HTR-8/SVneo (cell line): ENCODE data around the gene MAST4.
"Not testable (repeated sequence)": the region's sequence is repeated elsewhere in the genome, so short reads cannot be mapped to it uniquely, and the experiment has no call there.

Source experiments
- DNase-seq: peaks from one replicate; pipeline ENCODE4 v3.0.0; 2011; ENCODE audit warnings: low spot score, mixed read lengths; ENCODE audit not compliant: insufficient read length
- FAIRE-seq: peaks from 2 replicates; lab custom pipeline; 2011; peaks lifted over from hg19 to GRCh38; lab: Jason Lieb, UNC

Gene MAST4

DNA sequence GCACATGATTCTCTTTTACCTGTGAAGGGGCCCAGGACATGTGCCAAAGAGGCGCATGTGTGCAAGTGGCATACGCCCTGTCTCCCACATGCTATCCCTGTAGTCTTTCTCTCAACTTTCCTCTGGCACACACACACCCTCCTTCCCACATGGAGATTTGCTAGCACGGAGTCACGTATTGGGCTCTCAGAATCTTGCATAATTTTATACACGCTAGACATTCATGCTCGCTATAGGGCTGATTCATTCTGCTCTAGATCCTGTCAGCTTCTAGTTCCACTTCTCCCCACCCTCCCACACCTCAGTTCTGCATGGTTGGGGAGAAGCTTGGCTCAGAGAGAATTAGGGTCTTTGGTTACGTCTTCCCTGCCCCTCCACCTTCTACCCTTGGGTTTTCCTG is 527.6 kb downstream of the MAST4 start:
- DNase-seq (no peak), FAIRE-seq (no peak)

DNA sequence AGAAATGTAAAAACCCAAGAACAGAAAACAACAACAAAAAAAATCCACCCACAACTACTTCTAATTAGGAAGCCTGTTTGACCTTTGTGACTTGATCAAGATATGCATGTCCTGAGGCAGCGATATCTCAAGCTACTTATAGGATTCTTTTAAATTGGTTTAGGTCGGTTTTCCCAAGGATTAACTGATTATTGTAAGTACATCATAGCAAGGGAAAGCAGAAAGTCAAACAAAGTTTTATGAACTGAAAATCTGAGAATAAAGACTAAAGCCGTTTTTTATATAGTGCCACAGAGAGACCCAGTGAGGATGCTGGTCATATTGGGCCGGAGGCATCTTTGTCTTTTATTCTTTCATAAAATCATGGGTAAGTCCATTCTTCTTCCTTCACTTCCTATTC is 528.4 kb downstream of the MAST4 start:
- no peak for FAIRE-seq
- DNase-seq, result no peak

DNA sequence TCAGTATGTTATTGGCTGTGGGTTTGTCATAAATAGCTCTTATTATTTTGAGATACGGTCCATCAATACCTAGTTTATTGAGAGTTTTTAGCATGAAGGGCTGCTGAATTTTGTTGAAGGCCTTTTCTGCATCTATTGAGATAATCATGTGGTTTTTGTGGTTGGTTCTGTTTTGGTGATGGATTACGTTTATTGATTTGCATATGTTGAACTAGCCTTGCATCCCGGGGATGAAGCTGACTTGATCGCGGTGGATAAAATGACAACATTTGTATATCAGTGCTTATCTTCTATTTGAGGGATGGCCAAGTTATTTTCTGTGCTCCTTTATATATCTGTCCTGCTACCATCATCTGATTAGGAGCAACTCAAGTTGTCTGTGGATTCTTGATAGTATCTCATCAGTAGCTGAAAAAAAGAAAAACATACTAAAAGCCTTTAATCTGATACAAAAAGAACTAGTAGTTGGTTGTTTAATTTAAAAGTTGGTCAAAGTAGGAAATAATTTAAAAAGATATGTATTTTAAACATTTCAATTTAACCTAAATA is 531.2 kb downstream of the MAST4 start:
- not testable (repeated sequence) for FAIRE-seq, DNase-seq

DNA sequence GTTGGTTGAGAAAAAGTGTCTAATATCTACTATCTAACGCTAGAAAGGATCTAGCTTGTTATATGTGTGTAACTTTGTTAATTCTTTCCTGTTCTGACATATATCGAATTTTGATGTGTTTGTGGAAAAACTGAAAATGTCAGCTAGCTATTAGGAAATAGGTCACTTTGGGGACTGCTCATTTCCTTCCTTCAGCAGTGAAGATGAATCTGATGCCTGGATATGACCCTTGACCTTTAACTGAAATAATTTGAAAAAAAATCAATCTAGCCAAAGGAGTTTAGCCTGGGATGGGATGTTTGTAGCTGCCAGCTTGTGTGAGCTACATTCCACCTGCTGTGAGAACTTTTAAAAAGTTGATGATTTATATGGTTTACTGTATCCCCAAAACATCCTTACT is 533.6 kb downstream of the MAST4 start:
- no peak for FAIRE-seq
- DNase-seq, result no peak

DNA sequence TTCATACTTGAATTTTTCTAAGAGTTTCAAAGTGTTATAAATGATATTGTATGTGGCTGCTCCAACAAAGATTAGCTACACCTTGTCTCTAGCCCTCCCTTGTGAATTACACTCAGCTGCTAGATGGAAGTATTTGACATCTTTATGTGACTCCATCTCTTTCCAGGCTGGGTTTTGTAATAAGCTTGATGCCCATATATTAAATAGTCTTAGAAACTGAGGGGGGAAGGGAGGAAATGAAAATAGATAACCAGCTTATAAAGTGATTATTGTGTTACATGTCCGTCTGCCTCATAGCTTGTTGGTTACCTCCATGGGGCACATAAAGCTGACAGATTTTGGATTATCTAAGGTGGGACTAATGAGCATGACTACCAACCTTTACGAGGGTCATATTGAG is 537.0 kb downstream of the MAST4 start:
- DNase-seq, result no peak
- FAIRE-seq, result no peak

DNA sequence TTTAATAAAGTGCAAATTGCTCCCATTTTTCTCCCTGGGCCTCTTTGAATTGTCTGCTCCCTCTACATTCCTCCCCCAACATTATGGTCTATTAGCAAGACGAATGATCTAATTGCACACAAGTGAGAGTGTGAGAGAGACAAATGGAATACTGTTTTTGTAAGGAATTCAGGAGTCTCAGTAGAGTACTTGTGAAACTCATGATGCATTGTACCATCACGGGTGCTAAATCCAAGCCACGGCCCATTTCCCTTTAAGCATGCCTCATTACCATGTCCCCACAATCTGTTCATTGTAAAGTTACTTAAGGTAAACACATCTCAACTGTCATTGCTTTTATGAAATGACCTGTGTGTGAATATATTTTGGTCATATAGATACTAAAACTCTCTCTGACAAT is 537.6 kb downstream of the MAST4 start:
- DNase-seq (no peak), FAIRE-seq (no peak)

DNA sequence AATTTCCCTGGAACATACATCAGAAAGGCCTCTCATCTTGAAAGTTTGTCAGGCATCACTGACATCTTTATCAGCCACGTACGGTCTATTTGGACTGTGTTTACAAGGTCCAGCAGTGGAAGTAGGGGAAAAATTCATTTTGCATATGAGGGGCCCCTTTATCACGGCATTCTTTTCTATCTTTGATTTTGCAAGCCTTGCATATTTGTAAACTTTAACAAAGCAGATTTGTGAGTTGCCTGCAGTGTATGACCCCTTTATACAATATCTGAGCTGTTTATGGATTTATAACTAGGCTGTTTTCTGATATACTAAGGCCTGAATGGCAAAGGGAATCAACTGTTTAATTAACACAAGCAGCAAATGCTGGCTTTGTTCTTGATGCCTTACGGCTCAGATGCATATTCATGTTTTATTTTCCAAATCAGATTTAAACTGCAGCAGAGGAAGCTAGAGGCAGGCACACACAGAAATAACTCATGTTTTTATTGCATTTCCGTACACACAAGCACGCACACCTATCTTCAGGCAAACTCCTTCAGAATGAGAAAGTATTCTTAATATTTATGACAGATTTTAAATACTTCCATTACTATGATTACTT is 539.3 kb downstream of the MAST4 start:
- FAIRE-seq, result no peak
- no peak for DNase-seq

DNA sequence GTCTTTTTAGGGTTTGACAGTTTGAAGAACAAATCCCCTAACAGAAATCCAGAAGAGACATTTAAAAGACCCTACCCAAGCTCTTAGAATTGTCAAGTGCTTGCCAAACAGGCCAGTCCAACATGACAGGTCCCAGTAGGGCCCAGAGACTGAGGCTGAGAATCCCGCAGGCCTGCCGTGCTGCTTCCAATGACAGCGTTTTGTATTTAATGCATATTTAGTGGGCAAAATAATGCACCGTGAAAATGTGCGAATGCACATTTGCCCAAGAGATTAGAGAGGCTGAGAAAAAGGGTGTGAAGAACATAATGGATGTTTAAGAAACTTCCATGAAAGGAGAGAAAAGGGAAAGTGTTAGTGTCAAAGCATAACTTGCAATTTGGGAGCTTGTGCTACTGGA is 542.8 kb downstream of the MAST4 start:
- FAIRE-seq (no peak), DNase-seq (no peak)

DNA sequence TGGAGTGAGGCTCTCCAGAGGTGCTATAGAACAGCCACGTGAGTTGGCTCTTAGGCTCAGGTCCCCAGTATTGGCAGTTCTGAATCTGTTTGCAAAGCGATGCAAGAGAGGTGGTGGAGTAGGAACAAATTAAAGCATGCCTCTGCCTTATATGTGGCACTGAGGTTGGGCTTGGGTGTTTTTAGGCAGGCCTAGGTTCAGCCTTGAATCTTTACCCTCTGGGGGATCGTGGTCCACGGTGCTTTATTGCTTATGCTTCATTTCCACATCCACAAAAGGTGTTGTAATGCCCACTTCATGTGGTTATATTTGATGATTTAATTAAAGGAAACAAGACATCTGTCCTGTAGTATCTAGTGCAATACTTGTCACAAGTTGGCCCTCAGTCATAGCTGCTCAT is 544.2 kb downstream of the MAST4 start:
- FAIRE-seq, result no peak
- no peak for DNase-seq

DNA sequence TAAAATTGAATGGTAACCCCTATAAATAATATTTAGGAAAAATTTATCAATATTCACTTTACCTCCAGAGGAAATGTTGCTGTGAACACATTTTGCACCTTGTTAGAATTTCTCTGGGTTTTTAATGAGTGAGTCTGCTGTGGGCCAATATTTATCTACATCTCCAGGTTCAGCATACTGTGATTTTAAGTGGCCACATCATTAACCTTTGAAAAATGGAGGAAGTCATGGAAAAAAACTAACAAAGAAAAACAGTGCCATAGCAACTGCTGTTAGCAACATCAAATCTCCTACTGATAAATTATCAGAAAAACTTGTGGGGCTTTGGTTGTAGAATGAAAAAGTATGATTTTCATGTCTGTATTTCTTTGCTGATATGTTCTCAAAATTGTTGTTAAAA is 545.5 kb downstream of the MAST4 start:
- DNase-seq, result no peak
- FAIRE-seq, result no peak

DNA sequence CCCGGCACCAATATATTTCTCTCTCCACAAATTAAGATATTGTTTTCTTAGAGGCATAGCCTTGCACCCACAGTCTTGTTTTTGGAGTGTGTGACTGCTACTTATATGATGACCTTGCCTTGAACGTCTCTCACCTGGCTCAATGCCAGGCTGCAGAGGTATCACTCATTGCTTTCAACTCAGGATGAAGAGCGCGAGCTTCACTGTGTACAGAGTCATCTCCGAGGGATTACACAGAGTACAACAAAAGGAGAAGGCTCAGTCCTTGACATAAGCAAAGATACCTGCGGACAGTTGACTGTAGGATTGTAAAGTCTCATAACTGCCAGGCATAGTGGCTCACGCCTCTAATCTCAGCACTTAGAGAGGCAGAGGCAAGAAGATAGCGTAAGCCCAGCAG is 546.6 kb downstream of the MAST4 start:
- DNase-seq, result no peak
- no peak for FAIRE-seq

DNA sequence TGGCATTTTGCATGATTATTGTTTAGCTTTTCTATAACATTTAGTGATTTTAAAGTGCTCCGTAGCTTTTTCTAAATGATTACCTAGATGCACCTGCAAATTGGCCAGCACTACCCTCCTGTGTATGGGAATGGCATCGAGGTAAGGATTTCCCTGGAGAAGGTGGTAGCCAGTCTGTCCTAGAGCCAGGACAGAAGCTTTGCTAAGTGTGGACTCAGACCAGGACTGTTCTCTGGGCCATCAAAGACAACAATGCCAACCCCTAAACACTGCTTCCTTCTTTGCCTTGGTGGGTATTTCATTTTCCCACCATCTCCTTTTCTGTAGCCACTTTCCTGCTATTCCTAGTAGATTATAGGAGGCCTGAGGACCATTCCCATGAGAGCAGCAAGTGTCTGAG is 547.4 kb downstream of the MAST4 start:
- FAIRE-seq, result no peak
- DNase-seq, result no peak

DNA sequence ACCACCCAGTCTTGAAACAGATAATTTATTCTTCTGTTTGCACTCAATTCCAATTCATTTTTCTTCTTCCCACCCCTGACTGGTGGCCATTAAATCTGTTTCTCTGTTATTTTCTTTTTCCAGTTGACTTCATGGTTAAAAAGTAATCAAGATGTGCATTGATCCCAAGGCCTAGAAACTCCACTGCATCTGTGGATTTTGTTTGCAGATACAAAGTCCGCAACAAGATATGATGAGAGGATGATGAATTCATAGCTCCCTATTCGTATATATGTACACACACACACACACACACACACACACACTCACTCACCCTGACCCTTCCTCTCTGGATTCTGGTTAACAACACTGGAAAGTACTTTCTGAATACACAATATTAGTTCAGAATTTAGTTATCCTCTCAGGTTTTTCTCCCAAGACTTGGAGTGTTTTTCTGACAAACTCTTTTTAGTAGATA is 548.0 kb downstream of the MAST4 start:
- FAIRE-seq, result no peak
- DNase-seq, result no peak

DNA sequence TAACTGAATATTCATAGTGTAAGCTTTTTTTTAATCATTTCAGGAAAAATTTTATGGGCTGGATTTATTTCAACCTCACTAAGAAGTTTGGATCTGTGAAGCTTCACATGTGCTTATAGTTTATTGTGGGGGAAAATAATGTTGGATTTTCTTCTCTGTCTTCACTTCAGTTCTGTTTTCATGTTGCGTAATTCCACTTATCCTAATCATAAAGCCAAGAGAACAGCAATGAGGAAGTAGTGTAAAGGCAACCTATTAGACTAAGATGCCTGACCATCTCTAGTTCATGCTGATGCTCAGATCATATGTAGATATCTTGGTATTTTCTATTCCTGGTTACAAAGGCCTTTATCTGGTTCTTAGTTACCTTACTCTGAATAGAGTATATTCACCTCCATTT is 550.4 kb downstream of the MAST4 start:
- FAIRE-seq (no peak), DNase-seq (no peak)

DNA sequence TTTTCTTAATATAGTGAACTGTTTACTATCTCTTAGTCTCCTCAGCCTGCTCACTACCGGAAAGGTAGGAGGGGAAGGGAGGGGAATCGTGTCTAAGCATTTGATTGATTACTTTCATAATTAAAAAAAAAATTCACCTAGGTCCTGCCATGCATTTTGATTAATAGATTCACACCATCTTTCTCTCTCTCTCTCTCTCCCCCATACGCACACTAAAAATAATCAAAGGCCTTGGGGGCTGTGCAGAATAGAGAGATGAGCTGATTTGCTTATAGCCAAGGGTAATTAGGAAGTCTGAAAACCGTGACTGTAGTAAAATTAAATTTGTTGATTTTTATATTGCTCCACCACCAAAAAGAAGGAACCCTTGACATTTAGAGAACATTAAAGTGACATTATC is 550.8 kb downstream of the MAST4 start:
- FAIRE-seq (no peak), DNase-seq (no peak)

DNA sequence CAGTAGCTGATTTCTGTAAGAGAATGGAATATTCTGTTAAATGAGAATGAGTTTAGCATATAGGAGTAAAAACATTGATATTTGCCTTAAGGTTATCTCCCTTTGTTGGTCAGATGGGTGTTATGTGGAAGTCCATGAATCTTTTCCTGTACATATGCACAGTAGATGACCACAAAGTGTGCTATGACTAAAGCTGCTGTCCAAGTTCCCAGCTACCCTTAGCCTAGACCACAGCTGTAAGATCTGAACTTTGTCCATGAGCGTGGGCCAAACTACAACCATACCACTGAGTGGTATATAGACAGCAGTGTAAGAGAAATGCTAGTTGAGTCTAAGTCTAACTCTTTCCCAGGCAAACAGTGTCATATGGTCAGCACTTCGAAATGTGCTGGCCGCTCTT is 551.6 kb downstream of the MAST4 start:
- FAIRE-seq, result no peak

DNA sequence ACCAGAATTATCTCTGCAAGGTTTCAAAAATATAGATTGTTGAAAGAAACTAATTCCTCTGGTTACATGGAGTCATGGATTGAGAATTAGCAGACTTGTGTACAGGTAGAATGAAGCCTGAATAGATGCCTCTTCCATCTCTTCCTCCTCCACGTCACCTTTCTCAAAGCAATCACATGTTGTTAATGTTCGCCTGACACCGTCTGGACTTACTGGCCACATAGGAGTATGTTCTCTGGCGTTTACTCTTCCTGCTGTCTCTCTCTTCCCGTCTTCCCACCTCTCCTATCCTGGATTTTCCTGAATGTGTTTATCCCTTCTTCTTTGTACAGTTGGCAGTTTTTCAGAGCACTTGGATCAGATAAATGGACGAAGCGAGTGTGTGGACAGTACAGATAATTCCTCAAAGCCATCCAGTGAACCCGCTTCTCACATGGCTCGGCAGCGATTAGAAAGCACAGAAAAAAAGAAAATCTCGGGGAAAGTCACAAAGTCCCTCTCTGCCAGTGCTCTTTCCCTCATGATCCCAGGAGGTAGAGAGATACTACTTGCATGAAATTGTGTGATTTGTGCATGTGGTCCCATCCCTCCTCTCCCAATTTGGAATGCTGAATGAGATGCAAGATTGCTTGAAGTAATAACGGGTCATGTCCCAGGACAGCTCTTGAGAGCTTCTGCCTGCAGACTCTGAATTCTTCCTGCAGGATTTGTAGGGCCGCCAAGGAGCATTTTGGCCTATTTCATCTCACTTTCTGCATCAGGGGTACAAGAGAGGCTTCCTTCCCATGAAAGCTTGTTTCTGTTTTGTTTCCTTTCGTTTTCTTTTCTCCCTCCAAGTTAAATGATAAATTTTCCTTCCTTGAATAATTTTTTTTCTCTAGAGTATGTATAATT is 553.1 kb downstream of the MAST4 start:
- FAIRE-seq, result no peak

More for the DNA sequence above, 551.6 kb downstream of the MAST4 start:
- no peak for DNase-seq

DNA sequence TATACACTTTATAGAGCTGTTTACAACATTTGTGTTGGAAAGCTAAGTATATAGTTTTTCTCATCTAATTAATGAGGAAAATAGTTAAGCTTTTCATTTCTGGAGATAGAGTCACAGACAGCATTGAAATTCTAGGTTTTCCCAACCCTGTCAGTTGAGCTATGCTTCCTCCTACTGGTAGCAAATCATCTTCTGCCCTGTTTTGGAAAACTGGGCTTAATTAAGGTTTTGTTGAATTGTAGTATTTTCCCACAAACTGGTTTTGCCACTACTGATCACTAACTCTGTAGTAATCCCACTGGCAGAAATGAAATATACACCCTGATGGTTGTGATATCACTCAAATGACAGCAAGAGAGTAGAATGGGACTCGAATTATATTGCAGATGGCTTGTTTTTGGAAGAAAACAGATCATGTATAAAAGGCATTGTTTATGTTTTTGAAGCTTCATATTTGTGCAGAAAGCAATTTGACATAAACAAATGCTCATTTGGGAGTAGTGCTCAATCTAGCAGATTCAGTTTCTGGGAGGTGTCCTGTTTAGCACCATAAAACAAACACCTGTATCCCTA is 553.8 kb downstream of the MAST4 start:
- DNase-seq, result no peak
- FAIRE-seq, result no peak

More for the DNA sequence above, 553.1 kb downstream of the MAST4 start:
- DNase-seq, result no peak

DNA sequence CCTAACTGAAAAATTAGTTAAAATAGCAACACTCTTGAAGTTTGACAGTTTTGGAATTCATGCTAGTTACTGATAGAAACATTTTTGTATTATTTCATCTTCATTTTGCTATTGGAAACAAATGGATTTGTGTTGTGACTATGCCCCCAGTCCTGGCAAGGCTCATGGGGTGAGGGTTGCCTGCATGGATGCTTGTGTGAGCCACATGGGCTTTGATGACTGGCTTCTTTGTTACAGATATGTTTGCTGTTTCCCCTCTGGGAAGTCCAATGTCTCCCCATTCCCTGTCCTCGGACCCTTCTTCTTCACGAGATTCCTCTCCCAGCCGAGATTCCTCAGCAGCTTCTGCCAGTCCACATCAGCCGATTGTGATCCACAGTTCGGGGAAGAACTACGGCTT is 556.2 kb downstream of the MAST4 start:
- DNase-seq, result no peak
- FAIRE-seq, result no peak

DNA sequence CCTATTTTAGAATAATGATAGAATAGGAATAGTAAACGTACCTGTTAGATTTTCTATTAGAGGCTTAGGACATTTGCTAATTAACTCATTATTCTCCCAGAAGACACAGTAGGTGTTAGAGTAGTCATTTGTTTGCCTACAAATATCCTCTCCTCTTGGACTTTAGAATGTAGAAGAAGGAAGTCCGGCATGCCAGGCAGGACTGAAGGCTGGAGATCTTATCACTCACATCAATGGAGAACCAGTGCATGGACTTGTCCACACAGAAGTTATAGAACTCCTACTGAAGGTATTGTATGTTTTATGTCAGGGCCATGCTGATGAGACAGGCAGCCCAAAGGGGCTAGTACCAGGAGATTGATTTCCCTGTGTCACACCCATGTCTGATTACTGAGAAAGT is 557.1 kb downstream of the MAST4 start:
- no peak for FAIRE-seq
- no peak for DNase-seq

DNA sequence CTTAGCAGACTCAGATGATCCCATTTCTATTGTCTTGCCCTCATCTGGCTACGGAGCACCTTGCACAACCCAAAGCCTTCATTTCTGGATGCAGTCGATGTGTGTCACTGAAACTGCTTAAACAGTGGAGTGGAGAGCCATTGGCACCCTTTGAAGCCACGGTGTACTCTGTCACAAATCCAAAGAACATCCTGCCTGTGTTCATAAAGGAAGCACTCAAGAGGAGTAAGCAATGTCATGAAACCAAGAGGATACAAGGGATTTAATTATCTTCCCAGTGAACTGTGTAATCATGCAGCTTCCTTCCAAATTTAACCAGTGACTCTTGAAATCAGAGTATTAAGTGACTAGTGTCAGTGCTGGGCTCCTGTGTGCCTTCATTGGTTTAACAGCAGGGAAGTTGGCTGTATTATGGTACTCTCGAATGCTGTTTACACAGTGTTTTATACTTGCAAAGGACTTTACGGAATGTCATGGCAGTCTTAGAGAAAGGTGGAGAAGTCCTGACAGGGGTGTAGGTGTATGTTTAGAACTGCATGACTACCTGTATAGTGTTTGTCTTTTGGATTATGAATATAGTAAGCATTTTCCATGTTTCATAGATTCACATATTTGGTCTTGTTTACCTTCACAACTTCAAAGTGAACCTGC is 558.5 kb downstream of the MAST4 start:
- FAIRE-seq, result no peak
- DNase-seq, result no peak
